GM18505 (cell line): ENCODE data around the gene HOXD12.

ENCODE experiments used
- ATAC-seq: cut with Tn5 transposase; IDR thresholded peaks from one replicate; pipeline ENCODE4 v1.9.1; 2021; ENCODE audit not compliant: unreplicated experiment
- POLR2A ChIP-seq: IDR thresholded peaks from 4 replicates; pipeline ENCODE4 v1.6.1; 2011; ENCODE audit warnings: borderline replicate concordance; ENCODE audit not compliant: insufficient read depth, insufficient read length; ENCODE audit errors: extremely low read depth

The HOXD12 gene

GRCh38 chr2:176084611-176085119 is 14.9 kb upstream of the HOXD12 start:
- TF ChIP-seq POLR2A: no peak
- no peak for ATAC-seq

DNA sequence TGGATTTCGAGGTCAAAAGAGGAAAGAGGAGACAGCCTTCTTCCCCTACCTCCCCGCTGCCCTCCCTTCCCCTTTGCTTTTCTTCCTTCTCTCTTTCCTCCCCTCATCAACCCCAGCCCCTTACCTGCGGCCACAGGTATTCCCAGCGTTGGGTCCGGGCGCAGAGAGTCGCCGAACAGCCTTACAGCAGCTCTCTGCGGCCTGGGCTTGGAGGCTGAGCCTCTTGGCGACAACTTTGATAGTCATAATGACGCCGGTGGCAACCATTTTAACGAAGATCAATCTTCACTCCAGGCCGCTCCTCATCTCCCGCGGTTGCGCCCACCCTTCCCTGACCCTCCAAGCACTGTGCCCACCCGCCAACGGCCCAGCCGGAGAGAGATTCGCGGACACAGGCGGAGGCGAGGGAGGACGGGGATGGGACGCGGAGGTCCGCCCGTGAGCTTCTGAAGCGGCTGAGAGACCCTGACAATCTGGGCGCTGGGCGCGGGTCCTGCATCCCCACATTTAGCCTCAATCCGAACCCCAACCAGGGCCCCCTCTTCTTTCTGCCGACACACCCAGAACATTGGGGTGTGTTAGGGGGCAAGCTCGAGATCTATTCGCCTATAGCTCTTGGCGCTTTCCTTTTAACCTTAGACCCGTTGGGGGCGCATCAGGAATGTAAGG is 14.3 kb upstream of the HOXD12 start:
- no peak for TF ChIP-seq POLR2A
- no peak for ATAC-seq

- TF ChIP-seq POLR2A: no peak
Observed at GRCh38 chr2:176085861-176086771, 13.5 kb upstream of the HOXD12 start.

GRCh38 chr2:176087330-176088047 is 12.1 kb upstream of the HOXD12 start:
- TF ChIP-seq POLR2A: no peak

More at GRCh38 chr2:176085861-176086771, 13.5 kb upstream of the HOXD12 start:
- ATAC-seq: no peak

GRCh38 chr2:176088048-176088936 is 11.3 kb upstream of the HOXD12 start:
- no peak for TF ChIP-seq POLR2A
- ATAC-seq: no peak

More at GRCh38 chr2:176087330-176088047, 12.1 kb upstream of the HOXD12 start:
- ATAC-seq: no peak

- TF ChIP-seq POLR2A: no peak
- no peak for ATAC-seq
Observed at GRCh38 chr2:176088937-176089842, 10.4 kb upstream of the HOXD12 start.

DNA sequence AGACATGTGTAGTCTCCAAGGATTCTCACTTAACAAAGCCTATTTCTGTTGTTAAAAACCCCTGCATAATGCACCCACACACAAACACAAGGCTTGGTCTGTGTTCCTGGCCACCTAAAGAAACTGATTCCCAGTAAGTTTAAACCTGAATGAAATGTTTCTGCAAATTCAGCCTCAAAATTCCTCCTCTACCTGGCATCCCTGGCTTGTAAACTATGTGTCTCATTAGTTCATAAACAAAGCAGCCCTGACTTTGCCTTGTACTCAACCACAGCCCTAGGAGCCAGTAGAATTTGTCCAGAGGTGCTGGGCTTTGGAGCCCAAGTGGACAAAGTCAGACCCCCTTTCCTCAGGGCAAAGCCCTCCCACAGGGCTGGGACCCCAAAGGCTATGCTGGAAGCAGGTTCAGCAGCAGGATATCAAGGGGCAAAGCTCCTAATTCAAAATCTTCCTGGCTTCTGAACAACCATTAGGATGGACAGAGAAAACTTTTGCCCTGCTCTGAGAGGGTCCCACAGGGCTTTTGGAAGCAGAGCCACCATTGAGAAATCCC is 9.7 kb upstream of the HOXD12 start:
- TF ChIP-seq POLR2A: no peak
- ATAC-seq: no peak

GRCh38 chr2:176090862-176091261 is 8.7 kb upstream of the HOXD12 start:
- TF ChIP-seq POLR2A: no peak
- no peak for ATAC-seq

GRCh38 chr2:176091329-176092258 is 8.0 kb upstream of the HOXD12 start:
- no peak for ATAC-seq
- no peak for TF ChIP-seq POLR2A

- no peak for ATAC-seq
- TF ChIP-seq POLR2A: no peak
Observed at GRCh38 chr2:176092270-176093144, 7.1 kb upstream of the HOXD12 start, which contains the start of gene HOXD13. TSS of gene HOXD13 (plus strand) at chr2:176092721. CDS start at chr2:176092891, 170 bp downstream.
